ENCODE measurements around the gene PPIE.
"Not testable (repeated sequence)": the region's sequence is repeated elsewhere in the genome, so short reads cannot be mapped to it uniquely, and the experiment has no call there.

- not testable (repeated sequence) for TF ChIP-seq CTCF, POLR2AphosphoS5 (IDR thresholded peaks at IDR 0.05)
Observed at GRCh38 chr1:39773369-39773979, 34.8 kb downstream of the PPIE start.

All from prostate gland (tissue), 2 donors.